Gastrocnemius medialis (tissue), 4 donors: Measurements from ENCODE around the gene EEF1E1.

Experiments used
- CTCF ChIP-seq, 5 experiments: fragments of 450-650 bp in 3 of 5; fragments of 200-600 bp in 2 of 5; sonication (generic) in 2 of 5; IDR thresholded peaks in 4 of 5; conservative IDR thresholded peaks in 1 of 5; 1 replicate in 4 of 5; 2 replicates in 1 of 5; pipeline ENCODE4 v1.5.1; 2016 to 2019; ENCODE audit warnings: antibody characterized with exemption in 5 of 5, mild to moderate bottlenecking in 3 of 5, moderate library complexity in 3 of 5
- POLR2A ChIP-seq, 2 donors: fragments of 450-650 bp; IDR thresholded peaks; one replicate each; pipeline ENCODE4 v1.6.1; 2017; ENCODE audit warnings: antibody characterized with exemption in 2 of 2, mild to moderate bottlenecking in 2 of 2, moderate library complexity in 2 of 2

- TF ChIP-seq CTCF (IDR thresholded peaks at IDR 0.05 in 4 of 5, conservative IDR thresholded peaks at IDR 0.05 in 1 of 5) (no peak), POLR2A (IDR thresholded peaks at IDR 0.05) (no peak)
Measured at GRCh38 chr6:8123236-8123635, 20.9 kb upstream of the EEF1E1 start.
